Cortex of kidney (tissue), 1 donor: Measurements from ENCODE around the gene PTP4A1.
"Not testable (repeated sequence)": the region's sequence is repeated elsewhere in the genome, so short reads cannot be mapped to it uniquely, and the experiment has no call there.

Experiments
- DNase-seq: peaks from one replicate; lab custom pipeline; 2025; lab: John Stamatoyannopoulos, UW

The PTP4A1 gene

DNA sequence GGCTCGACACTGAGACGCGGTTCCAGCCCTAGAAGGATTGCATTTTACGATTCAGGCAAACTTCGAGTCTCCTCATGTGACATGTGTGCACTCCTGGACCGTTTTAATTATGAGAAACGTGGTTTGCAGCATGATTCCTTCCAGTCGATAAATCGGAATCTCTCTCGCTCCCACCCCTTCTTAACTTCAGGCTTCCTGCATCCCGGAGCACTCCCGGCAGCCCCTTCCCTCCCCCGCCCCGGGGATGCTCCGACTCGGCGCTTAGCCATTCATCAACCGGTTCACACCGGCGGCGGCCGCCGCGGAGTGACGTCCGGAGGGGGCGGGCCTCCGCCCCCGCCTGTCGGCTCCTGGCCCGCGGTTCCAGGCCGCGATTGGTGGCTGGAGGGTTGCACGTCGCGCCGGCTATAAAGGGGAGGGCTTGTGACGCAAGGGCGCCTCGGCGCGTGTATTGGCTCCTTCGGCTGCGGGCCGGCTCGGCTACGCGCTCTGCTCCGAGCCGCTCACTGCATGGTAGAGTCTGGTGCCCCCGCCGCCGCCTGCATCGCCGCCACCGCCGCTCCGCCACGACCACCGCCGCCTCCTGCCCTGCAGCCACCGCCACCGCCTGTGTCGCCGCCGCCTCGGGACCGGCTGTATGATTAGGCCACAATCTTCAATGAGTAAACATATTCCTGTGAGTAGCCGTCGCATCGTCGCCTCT, at the start of gene PTP4A1, which contains the start of gene LOC128125822:
TSS of gene PTP4A1 (plus strand) at position 437 of the 703 bp plus-strand sequence. CDS start 4,401 bp downstream, outside the sequence.
TSS of gene LOC128125822 (plus strand) at position 437 of the 703 bp plus-strand sequence.
- peak; percentile 67 for DNase-seq

GRCh38 chr6:63522911-63523287, 49.4 kb upstream of the PTP4A1 start:
- DNase-seq: not testable (repeated sequence)

DNA sequence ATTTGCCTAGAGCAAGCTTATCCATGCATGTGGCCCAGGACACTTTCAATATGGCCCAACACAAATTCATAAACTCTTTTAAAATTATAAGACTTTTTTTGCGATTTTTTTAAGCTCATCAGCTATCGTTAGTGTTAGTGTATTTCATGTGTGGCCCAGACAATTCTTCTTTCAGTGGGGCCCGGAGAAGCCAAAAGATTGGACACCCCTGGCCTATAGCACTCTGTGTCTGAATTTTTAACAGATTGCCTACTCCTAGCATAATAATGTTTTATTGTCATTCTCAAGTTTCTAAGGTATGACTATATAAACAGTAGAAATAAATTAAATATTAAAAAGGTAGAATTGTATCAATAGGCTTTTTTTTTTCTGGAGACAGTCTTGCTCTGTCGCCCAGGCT, 48.6 kb upstream of the PTP4A1 start:
- DNase-seq: no peak

- DNase-seq: no peak
Measured at GRCh38 chr6:63525186-63525878, 46.9 kb upstream of the PTP4A1 start.

DNA sequence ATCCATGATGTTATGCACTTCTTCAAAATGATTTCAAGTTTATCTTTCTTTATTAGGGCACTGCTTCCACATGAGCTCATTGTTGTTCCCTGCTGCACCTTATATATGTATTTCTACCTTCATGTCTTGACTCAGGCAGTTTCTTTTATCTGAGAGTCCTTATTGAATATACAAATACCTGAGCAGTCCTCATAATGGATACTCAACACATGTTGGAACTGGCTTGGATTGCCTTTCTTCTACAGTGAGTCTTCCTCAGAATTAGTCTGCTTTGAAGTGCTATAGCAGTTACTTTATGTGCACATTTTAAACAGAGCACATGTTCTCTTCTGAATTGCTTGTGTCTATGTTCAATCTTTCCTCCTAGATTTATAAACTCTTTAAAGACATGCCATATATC, 45.3 kb upstream of the PTP4A1 start:
- DNase-seq: no peak

DNA sequence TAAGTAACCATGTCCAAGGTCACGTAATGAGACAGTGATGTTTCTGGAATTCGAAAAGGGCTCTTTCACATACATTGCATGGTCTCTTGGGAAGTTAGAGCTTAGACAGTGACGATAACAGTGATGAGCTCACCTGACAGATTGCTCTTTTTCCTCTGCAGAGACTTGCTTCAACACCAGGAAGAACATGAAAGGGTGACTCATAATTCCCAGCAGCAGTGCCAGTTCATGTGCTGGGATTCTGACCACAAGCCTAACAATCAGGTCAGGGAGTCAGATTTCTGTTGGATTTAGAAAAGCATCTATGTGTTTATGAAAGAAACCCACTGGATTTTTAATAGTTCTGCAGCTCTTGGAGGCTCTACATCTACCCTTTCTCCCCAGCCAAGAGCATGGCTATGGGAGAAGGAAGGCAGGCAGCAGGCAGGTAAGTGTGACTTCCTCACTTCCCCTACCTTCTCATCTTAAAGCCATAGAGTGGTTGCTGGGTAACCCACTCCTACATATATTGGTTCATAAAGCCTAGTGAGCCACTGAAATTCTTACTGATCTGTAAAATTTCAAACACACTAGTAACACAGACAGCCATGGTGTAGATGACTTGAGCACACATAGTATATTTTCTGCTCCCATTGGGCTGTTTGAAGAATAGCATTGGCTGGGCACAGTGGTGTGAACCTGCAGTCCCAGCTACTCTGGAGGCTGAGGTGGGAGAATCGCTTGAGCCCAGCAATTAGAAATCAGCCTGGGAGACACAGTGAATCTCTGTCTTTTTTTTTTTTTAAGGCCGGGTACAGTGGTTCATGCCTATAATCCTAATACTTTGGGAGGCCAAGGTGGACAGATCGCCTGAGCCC, 44.4 kb upstream of the PTP4A1 start:
- DNase-seq: no peak

- DNase-seq: no peak
Measured at GRCh38 chr6:63529498-63529897, 42.8 kb upstream of the PTP4A1 start.

- no peak for DNase-seq
Measured at GRCh38 chr6:63530182-63530581, 42.1 kb upstream of the PTP4A1 start.

DNA sequence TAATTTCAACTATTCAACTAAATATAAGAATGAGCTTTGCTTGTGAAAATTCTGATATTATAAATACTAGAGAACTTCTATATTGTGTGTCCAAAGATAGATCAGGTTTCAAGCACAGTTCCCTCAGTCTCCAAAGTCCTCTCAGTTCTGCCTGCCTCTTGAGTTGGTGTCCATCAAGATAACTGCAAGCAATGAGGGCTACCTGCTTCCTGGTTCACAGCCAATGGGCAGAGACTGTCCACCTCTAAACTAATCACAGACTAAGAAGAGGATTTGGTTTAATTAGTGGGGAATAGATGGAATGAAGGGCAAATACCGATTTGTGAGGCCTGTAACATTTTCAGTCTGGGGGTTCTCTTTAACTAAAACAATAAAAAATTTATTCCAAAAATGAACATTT, 41.3 kb upstream of the PTP4A1 start:
- DNase-seq: no peak

DNA sequence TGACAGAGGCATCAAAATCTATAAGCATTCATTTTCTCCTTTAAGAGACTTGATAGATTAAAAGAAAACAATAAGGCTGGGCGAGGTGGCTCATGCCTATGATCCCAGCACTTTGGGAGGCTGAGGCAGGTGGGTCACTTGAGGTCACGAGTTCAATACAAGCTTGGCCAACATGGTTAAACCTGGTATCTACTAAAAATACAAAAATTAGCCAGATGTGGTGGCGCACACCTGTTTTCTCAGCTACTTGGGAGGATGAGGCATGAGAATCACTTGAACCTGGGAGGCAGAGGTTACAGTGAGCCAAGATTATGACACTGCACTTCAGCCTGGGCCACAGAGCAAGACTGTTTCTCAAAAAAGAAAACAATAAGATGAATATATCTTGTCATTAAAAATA, 39.3 kb upstream of the PTP4A1 start:
- no peak for DNase-seq

GRCh38 chr6:63533952-63534351, 38.3 kb upstream of the PTP4A1 start:
- no peak for DNase-seq

DNA sequence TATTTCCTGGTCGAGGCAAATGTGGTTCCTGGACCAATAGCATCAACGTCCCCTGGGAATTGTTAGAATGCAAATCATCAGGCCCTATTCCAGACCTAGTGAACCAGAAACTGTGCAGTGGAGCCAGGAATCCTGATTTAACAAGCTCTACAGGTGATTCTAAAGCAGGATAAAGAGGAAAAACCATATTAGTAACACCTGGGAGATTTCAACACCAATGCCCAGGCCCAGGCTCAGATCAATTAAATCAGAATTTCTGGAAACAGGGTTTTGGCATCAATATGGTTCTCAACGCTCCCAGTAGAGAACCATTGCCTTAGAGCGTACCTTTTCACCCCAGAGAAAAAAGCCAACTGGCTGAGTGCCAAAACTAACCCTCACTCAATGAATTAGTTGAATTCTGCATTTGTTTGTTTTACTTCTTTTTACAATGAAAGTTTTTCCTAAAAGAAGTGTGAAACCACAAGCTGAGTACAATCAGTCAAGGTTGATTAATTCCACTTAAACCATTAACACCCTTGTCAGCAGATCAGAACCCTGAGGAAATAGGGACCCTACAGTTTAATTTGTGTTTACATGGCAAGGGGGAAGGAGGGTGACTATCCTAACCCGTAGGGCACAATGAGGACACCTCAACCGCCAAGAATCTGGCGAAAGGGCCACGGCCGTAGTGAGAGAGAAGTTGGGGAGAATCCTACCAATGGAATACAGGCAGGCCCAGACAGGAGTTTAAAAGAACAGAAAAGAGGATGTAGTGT, 34.9 kb upstream of the PTP4A1 start:
- DNase-seq: no peak

- no peak for DNase-seq
Measured at GRCh38 chr6:63537959-63538300, 34.4 kb upstream of the PTP4A1 start.

GRCh38 chr6:63538550-63538949, 33.7 kb upstream of the PTP4A1 start:
- DNase-seq: no peak

GRCh38 chr6:63543001-63543400, 29.3 kb upstream of the PTP4A1 start:
- no peak for DNase-seq

DNA sequence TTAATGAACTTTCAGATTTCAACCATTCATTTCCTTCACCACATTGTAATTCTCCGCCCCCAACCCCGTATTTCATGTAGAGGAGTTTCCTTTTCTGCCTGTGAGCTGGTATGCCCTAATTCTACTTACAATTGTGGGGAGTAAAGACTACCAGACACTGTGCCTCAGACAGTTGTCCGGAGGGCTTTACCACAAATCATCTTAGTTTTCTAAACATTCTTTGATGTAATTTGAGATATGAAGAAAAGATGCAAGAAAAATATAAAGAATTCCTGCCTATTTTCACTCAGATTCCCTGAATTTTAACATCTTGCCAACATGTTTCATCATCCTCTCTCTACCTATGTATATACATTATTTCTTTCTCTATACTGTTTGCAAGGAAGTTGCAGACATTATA, 28.3 kb upstream of the PTP4A1 start:
- no peak for DNase-seq

GRCh38 chr6:63546236-63546635, 26.0 kb upstream of the PTP4A1 start:
- DNase-seq: no peak

- DNase-seq: no peak
Measured at GRCh38 chr6:63546697-63547096, 25.6 kb upstream of the PTP4A1 start.

- no peak for DNase-seq
Measured at GRCh38 chr6:63549076-63549475, 23.2 kb upstream of the PTP4A1 start.

GRCh38 chr6:63553208-63553607, 19.1 kb upstream of the PTP4A1 start:
- no peak for DNase-seq

- no peak for DNase-seq
Measured at GRCh38 chr6:63553900-63554299, 18.4 kb upstream of the PTP4A1 start.

- DNase-seq: no peak
Measured at GRCh38 chr6:63554782-63555181, 17.5 kb upstream of the PTP4A1 start.
